HG03095 (cell line): ENCODE data around the gene GTF3C1.
"Not testable (repeated sequence)": the region's sequence is repeated elsewhere in the genome, so short reads cannot be mapped to it uniquely, and the experiment has no call there.

Experiments used
- ATAC-seq: cut with Tn5 transposase; IDR thresholded peaks from one replicate; pipeline ENCODE4 v1.9.1; 2021; ENCODE audit warnings: moderate library complexity; ENCODE audit not compliant: unreplicated experiment

The GTF3C1 gene

GRCh38 chr16:27465483-27465879, 84.2 kb downstream of the GTF3C1 start:
- no peak for ATAC-seq

DNA sequence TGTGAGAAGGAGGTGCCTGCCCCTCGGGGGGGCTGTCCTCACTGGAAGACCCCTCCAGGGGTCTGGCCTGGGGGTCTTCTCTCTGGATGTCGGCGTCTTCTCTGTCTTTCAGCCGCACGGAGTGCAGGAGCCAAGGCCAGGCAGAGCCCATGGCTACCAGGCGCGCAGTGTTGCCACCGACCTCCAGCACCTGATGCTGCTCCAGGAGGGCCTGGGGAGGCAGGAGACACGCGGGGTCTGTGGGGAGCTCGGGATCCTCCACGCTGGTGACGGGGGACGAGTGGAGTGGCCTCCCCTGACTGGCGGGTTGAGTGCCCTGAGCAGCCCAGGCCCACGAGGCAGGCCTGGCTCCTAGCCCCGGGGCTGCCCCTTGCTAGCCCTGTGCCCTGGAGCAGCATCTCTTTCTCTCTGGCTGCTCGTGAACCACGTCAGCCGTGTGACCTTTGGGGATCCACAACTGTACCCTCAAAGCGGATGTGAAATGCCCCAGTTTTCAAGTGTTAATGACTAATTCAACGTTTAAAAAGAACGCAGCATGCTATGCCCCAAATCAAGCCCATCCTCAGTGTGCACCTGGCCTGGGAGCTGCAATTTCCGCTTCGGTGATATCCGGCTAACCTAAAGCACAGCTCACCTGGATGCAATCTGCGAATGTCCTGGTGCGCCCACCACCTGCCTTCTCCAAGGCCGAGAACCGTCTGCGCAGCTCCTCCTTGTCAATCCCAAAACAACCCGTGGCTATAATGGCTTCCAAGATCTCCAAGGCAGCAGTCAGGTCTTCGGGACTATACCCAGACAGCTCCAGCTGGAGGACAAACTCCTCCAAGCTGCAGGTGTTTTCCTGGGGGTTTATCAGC, 84.9 kb downstream of the GTF3C1 start:
- ATAC-seq, result no peak

DNA sequence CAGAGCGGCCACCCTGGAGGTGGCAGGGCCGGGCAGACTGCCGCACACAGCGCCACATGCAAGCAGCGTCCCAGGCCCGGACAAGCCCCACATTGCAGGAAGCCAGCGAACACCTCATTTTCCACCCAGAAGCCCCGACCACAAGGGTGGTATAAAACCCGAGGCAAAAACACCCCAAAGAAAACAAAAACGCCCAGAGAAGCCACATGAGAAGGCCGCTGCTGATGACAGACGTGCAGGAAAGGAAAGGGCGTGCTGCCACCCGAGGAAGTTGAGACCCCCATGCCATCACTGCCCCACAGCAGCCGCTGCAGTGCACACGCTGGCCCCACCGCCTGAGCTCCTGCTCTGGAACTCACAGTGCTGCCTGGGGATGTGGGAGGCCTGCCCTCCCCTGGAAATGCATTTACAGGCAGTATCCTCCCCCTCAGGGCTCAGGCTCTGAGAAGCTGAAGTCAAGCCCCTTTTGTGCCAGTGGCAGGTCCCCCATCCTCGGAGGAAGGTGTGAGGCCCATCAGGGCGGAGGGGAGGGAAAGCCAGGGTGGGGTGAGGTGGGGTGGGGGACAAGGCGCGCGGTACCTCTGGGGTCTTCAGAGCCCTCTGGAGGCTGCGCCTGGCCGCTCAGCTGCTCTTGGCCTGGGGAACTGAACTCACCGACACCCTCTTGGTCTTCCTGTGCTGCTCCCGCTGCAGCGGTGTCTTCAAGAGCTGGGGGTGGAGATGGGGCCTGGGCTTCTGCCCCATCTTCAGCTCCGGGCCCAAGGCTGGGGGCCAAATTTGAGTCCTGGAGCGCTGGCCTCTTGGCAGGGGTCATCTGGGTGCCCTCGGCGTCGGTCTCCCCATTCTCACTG, 85.7 kb downstream of the GTF3C1 start:
- ATAC-seq, result no peak

DNA sequence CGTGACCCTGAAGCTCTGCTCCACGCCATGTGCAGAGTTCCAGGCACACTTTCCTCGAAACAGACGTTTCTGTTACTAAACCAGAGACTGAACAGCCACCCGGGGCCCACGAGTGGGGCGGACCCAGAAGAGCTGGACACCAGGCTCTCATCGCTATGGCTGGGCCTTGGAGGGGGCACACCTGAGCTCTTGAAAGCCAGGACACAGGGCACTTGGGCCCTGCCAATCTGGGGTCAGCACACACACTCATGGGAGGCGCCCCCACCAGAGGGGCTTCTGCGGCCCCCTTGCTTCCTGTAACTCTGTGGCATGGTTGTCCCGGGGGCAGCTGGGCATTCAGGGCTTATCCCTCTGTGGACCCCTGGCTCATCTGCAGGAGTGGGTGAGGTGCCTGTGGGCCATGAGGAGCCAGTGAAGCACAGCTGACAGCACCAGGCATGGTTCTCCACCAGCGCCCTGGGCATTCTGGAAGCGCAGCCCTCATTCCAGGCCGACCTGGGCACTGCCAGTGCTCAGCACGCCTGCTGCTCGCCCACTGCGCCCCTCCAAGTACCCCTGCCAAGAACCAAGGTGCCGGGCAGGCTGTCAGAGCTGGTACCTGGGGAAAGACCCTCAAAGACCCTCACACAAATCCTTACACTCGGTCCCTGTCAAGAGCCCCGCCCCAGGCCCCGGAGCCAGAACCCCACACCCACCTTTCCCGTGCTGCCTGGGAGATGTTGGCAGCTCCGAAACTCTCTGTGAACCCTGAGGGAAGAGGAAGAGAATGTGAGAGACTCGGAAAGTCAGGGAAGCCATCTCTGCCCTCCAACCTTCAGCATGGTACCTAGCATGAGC, 86.6 kb downstream of the GTF3C1 start:
- ATAC-seq, result no peak

- no peak for ATAC-seq
Measured at GRCh38 chr16:27462200-27462845, 87.4 kb downstream of the GTF3C1 start.

DNA sequence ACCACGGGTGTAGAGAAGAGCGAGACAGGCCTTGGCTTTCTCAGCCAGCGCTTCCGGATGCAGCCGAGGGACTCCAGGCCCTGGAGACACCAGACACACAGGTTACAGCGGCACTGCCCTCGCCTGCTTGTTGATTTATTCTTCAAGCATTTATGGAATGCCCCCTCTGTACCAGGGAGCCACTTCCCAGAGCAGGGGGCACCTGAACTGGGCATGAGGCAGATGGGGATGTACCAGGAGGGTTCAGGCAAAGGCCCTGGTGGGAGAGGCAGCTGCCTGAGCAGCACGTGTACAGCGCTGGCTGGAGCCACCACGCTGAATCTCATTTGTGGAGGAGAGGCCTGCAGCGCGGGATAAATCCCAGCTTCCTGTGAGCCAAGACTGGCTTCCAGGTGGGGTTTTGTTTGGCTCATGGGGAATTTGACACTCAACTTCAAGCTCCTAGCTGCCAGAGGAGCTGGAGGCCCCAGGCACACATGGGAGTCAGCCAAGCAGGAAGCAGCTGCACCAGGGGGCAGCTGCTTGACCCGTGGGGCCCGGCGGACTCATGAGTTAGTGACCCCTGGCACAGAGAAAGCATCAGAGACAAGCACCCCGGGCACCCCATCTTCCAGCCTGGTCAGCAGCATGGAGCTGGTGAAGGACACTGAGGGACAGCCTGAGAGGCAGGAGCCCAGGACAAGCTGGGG, 88.1 kb downstream of the GTF3C1 start:
- no peak for ATAC-seq

GRCh38 chr16:27460663-27461482, 88.8 kb downstream of the GTF3C1 start:
- ATAC-seq, result no peak

DNA sequence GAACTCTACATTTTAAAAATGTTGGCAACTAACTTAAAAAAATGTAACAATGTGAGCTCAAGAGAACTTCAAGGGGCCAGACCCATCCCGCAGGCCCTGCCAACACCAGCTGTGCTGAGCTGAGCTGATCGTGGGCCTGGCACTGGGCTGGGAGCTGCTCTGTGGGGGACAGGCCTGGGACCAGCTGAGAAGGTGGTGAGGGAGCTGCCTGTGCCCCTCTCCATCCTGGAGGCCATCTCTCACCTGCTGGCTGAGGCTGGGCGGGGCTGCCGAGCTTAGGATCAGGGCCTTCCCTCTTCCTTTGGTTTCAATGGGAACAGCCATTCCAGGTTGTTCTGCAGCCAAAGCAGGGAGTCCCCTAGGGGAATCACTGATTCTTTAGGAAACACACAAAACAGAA, 89.5 kb downstream of the GTF3C1 start:
- ATAC-seq, result no peak

DNA sequence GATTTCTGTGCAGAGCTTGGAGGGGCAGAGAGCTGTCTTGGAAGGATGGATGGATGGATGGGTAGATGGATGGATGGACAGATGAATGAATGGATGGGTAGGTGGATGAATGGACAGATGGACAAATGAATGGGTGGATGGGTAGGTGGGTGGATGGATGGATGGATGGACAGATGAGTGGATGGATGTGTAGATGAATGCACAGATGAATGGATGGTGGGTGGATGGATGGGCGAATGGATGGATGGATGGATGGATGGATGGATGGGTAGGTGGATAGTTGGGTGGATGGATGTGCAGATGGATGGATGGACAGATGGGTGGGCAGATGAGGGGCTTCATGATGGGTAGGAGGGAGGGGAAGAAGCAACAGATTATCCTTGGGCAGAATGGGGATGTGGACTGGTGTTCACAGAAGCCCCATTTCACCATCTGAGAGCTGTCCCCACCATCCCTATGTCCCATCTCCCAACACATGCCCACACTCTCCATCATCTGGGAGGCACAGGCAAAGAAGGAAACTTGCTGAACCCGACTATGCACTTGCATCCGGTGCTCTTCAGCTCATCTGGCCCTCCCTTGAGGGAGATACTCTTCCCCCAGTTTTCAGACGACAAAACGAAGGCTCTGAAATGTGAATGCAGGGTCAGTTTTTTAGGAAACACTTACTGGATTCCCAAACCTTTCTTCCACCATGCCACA, 90.6 kb downstream of the GTF3C1 start:
- ATAC-seq, result no peak

DNA sequence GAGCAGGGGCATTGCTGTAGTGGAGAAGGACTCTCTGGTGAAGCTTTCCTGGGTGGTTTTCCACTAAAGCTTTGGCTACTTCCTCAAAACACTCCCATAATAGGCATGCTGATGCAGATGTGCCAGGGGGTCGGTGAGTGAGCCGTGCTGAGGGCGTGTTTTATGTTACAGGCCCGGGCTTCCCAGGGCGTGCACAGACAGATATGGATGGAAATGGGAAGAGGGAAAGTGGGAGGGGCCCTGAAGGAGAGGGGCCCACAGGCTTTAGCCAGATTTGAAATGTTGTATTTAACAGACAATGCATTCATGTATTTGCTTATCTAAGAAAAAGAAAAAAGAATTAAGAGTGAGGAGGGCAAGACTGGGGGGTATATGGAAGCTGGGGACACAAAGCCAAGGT, 91.5 kb downstream of the GTF3C1 start:
- ATAC-seq, result no peak

DNA sequence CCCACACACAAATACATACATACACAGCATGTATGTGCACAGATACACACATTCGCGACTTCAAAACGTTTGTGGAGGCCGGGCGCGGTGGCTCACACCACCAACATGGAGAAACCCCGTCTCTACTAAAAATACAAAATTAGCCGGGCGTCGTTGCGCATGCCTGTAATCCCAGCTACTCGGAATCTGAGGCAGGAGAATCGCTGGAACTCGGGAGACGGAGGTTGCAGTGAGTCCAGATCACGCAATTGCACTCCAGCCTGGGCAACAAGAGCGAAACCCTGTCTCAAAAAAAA, 92.2 kb downstream of the GTF3C1 start:
- not testable (repeated sequence) for ATAC-seq

GRCh38 chr16:27455700-27456099, 94.0 kb downstream of the GTF3C1 start:
- no peak for ATAC-seq

DNA sequence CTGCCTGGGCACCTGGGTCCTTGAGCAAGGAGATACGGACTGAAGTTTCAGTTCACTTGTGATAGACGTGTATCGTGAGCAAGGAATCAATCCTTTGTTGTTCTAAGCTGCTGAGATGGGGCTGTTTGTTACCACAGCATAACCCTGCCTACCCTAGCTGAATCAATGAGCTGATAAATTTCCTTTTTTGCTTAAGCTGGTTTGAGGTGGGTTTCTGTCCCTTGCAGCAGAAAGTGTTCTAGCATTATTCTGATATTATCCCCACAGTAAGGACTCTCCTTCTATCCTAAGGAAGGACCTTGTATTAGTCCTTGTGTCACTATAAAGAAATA, 96.3 kb downstream of the GTF3C1 start:
- ATAC-seq, result no peak

DNA sequence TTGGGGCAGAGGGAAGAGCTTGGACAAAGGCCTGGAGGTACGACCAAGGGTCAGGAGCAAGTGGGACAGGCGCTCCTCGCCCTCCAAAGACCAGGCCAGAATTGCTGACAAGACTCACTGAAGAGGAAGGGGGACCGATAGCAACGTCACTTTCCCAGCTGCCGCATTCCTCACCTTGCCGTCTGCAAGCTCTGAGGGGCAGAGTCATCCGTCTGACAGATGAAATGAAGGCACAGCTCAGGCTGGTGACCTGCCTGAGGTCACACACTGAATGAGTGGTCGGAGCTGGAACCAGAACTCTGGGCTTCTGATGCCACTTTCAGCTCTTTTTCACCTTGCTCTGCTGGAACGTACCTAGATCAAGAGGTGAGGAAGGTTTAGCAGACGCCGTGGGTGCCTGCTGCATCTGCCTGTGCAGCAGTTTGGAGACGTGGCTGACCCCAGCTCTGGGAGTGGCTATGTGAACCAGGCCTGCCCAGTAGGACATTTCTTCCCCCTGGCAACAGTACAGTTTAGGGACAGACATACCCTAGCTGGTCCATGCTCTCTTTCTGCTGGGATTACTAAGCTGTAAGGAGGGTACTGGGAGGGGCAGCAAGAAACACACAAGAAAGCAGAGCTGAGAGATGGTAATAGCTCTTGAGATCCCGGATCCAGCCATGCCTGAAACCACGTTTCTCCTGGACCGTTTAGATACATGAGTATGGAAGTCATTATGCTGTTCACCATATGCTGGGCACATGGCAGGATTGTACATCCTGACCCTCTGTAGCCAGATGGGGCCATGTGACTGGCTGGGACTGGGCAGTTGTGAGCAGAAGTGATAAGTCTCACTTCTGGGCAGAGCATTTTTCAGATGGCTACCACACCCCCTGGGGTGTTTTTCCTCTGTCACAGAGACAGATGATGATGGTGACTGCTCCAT, 96.9 kb downstream of the GTF3C1 start:
- no peak for ATAC-seq

DNA sequence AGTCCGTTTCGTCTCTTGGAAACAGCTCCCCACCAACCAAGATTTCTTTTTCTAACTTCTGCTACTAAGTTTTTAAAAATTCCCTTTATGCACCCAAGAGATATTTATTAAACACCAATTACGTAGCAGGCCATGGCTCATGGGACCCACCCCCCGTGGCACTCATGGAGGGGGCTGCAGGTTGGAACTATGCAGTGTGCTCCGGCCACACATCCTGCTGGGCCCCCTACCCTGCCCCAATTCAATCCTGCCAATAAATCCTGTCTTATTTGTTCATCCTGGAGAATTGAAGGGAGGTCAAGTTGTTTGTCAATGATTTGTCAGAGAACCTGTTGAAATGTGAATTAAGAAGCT, 99.5 kb downstream of the GTF3C1 start:
- no peak for ATAC-seq

DNA sequence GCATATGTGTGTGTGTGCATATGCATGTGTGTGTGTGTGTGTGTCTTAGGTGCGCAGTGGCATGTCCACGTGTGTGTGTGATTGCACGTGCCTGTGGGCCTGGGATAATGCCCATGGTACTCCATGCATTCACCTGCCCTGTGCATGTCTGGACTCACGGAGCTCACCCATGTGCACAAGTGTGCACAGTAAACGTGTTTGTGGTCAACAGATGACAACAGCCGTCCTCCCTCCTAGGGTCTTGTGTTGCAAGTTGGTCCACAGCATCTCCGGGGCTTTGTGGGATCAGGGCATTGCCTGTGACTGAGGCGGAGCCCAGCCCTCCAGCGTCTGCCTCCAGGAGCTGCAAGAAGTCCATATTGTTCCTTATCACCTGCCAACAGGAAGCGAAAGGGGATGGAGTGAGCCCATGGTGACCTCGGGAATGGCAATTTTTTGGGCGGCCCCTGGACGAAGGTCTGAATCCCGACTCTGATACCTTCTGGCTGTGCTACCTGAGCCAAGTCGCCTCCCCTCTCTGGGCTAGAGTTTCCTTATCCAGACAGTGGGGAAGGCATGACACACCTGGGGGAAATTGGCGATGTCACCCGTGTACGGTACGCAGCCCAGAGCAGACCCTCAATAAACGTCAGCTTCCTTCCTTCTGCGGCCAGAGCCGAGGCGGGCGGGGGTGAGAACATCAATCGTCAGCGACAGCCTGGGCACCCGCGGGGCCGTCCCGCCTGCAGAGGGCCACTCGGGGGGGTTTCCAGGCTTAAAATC, 100.1 kb downstream of the GTF3C1 start:
- ATAC-seq, result peak; percentile 49
